ENCODE results near the gene CASZ1.

DNA sequence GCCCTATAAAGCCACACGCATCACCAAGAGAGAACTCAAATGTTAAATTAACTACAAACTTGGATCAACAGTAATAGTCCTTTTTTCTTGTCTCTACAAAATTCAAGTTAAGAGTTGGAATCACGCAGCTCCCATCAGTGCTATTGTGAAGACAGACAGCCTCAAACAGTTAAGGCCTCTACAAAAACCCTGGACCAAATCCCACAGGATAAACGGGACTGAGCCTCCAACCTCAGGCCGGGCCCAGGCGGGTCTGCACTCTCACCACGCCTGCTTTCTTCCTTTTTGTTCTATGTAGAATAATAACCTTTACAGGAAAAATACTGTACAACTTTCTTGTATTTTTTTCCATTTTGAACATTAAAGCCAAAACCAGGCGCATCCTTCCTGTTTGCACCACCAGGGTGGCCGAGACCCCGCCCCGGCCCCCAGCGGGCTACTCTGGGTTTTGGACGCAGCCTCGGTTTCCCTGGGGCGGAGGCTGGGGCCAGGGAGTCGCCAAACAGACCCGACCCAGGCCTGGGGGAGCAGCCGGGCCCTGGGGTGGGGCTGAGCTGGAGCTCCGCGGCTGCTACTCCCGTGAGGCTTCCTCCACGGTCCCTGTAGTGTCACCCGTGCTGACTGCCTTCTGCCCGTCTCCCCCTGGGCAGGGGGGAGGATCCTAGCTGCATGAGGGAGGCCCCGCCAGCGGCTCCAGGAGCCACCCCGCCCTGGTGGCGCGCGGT is 158.4 kb downstream of the CASZ1 start:
- TF ChIP-seq GATA3 (IDR thresholded peaks at IDR 0.05; ENCODE audit: low read depth, low read length) (no peak), GATA2 (IDR thresholded peaks at IDR 0.05; ENCODE audit: low read depth, low read length) (no peak)

All from SH-SY5Y (cell line).